Right ventricle myocardium inferior (tissue), 1 donor: ENCODE data around the gene RPS28. TPM values are rescaled to one million over a fixed set of nuclear protein-coding genes. Genes with fewer than 3 reads are reported as not detected.

Experiments used
- ATAC-seq: fragments of 200-7000 bp; cut with Tn5 transposase; one replicate; pipeline ENCODE4 v1.9.1; 2020; ENCODE audit warnings: mild to moderate bottlenecking, moderate library complexity
- DNase-seq: peaks from one replicate; pipeline ENCODE4 v3.0.0; 2021; ENCODE audit errors: missing footprints
- intact Hi-C: fragments of 100-400 bp; cut with DNase I; formaldehyde crosslinking; loops from one replicate; pipeline ENCODE4 v1.11.0; 2022
- total RNA-seq: library from RNA; stranded (reverse); fragmentation: NEBNext Ultra II Directional; extraction: Animal tissue kit (Norgen Biotek cat#: 25700); gene quantifications from one replicate; pipeline ENCODE4 v1.2.1, GENCODE V29; 2021
- donor health status: DM: no; HTN: yes; CAD: no; lungs with severe emphysema.

RPS28 gene
- total RNA-seq, 1 donor from 2014 or later: 1,212 TPM

- intact Hi-C loops: loop anchor here (1.0 kb wide), 1 partner anchor 28 kb away; the partner anchor contains the start of gene RAB11B
- peak; percentile 95 for DNase-seq
- ATAC-seq: peak; percentile 76
Measured at GRCh38 chr19:8361921-8362793, 40.9 kb downstream of the RPS28 start.

DNA sequence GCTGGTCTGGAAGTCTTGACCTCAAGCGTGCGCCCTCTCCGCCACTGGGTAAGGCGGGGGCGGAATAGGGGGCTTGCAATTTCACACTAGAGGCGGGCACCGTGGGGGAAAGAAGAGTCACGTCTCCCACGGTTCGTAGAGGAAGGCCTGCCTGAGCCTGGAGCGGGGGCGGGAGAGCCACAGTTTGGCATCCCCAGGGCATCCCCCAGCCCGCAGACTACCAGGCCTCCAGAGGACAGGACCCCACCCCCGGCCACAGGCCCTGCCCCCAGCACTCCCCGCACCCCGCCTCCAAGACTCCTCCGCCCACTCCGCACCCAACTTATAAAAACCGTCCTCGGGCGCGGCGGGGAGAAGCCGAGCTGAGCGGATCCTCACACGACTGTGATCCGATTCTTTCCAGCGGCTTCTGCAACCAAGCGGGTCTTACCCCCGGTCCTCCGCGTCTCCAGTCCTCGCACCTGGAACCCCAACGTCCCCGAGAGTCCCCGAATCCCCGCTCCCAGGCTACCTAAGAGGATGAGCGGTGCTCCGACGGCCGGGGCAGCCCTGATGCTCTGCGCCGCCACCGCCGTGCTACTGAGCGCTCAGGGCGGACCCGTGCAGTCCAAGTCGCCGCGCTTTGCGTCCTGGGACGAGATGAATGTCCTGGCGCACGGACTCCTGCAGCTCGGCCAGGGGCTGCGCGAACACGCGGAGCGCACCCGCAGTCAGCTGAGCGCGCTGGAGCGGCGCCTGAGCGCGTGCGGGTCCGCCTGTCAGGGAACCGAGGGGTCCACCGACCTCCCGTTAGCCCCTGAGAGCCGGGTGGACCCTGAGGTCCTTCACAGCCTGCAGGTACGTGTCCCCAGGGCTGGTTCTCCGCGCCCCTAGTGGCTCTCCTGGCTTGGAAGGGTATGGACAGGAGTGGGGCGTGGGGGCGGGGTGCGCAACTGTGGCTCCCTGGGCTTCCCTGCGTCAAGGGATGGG is 42.8 kb downstream of the RPS28 start, which contains the start of gene ANGPTL4:
ANGPTL4 (plus strand) TSS at position 353 of the 969 bp plus-strand sequence; CDS start at position 520, 167 bp downstream.
- ATAC-seq (peak; percentile 71), DNase-seq (peak; percentile 83)
- intact Hi-C loops: no loop called here

GRCh38 chr19:8366121-8366581 is 44.9 kb downstream of the RPS28 start:
- ATAC-seq (no peak), DNase-seq (no peak)
- intact Hi-C loops: no loop called here

GRCh38 chr19:8366961-8367326 is 45.6 kb downstream of the RPS28 start:
- intact Hi-C loops: loop anchor here (1.0 kb wide), 1 partner anchor 22 kb away; no protein-coding TSS in a partner anchor
- peak; percentile 1 for ATAC-seq
- DNase-seq: no peak

- intact Hi-C loops: loop anchor here (1.0 kb wide), 1 partner anchor 22 kb away; no protein-coding TSS in a partner anchor
- peak; percentile 73 for ATAC-seq
Measured at GRCh38 chr19:8367327-8368001, 46.2 kb downstream of the RPS28 start.

GRCh38 chr19:8370176-8371010 is 49.1 kb downstream of the RPS28 start:
- DNase-seq: no peak
- intact Hi-C loops: no loop called here
- ATAC-seq: peak; percentile 41

More at GRCh38 chr19:8367327-8368001, 46.2 kb downstream of the RPS28 start:
- DNase-seq: peak; percentile 94

DNA sequence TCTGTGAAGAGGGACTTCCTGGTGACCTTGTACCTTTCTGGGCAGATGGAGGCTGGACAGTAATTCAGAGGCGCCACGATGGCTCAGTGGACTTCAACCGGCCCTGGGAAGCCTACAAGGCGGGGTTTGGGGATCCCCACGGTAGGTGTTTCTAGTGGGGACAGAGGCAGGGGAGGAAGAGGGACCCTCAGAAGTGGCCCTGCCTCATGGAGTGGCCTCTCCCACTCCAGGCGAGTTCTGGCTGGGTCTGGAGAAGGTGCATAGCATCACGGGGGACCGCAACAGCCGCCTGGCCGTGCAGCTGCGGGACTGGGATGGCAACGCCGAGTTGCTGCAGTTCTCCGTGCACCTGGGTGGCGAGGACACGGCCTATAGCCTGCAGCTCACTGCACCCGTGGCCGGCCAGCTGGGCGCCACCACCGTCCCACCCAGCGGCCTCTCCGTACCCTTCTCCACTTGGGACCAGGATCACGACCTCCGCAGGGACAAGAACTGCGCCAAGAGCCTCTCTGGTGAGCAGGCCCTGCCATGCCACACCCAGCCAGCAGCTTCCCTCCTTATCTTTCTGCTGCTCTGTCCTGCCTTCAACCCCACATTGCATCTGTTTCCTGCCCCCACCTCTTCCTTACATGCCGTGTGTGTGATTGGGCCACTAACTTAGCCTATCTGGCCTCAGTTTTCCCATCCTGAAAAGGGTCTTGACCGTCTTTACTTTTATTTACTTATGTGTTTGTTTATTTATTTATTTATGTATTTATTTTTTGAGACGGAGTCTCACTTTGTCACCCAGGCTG is 49.9 kb downstream of the RPS28 start:
- intact Hi-C loops: no loop called here
- DNase-seq (no peak), ATAC-seq (no peak)

Other genes with a start within 250 kb of the RPS28 start
- gene FBN3, start 171.9 kb upstream of the RPS28 start, total RNA-seq: not detected
- 21.4 TPM for gene CERS4, start 112.1 kb upstream of the RPS28 start, total RNA-seq
- gene CD320, start 13.1 kb upstream of the RPS28 start, total RNA-seq: 32.9 TPM
- 129 TPM for gene NDUFA7, start 121 bp upstream of the RPS28 start, total RNA-seq
- gene KANK3, start 21.8 kb downstream of the RPS28 start, total RNA-seq: 20.5 TPM
- gene ANGPTL4, start 42.7 kb downstream of the RPS28 start, total RNA-seq: 24.6 TPM
- gene RAB11B, start 68.9 kb downstream of the RPS28 start, total RNA-seq: 144 TPM
- 110 TPM for gene MARCHF2, start 91.8 kb downstream of the RPS28 start, total RNA-seq
- 118 TPM for gene HNRNPM, start 123.5 kb downstream of the RPS28 start, total RNA-seq
- 0.78 TPM for gene PRAM1, start 181.1 kb downstream of the RPS28 start, total RNA-seq
- gene ZNF414, start 192.7 kb downstream of the RPS28 start, total RNA-seq: 9.8 TPM